RCC 7860 (cell line): ENCODE measurements around the gene VAC14.

Source experiments
- DNase-seq: peaks from one replicate; pipeline ENCODE4 v3.0.0-alpha.2; 2015; ENCODE audit warnings: low spot score
- FAIRE-seq: peaks from 2 replicates; lab custom pipeline; 2012; peaks lifted over from hg19 to GRCh38; lab: Jason Lieb, UNC

Gene VAC14

DNA sequence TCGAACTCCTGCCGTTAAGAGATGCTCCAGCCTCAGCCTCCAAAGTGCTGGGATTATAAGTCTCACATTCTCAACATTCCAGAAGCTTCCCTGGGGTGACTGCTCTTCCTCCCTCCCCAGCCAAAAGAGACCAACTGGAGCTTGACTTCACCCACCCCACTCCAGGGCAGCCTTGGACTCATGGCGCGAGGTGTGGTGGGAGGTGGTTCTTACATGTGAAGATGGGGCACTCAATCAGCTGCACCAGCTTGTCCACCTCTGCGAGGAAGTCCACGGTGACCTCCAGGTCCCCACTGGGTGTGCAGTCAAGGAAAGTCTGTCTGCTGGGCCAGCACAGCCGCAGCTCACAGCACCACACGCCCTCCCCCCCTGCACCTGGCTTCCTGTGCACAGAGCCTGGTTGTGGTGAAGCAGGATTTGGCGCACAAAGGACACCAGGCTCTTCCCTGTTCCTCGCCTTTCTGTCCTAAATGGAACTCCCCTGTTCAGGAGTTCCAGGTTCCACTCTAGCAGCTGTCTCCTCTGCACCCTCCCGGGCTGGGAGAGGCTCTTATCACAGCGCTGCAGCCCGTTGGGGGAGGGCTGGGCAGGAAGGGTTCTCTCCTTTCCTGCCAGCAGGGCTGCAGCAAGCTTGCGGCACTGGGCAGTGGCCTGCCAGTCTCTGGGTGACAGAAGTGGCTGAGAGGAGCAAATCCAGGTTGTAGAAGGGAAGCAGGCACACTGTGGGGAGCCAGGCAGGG lies 105.5 kb downstream of the VAC14 start:
- FAIRE-seq (peak; percentile 44), DNase-seq (peak; percentile 68)

- DNase-seq (no peak), FAIRE-seq (no peak)
Observed at GRCh38 chr16:70694868-70695218, 106.1 kb downstream of the VAC14 start.

GRCh38 chr16:70694088-70694867 lies 106.7 kb downstream of the VAC14 start:
- peak; percentile 96 for DNase-seq

DNA sequence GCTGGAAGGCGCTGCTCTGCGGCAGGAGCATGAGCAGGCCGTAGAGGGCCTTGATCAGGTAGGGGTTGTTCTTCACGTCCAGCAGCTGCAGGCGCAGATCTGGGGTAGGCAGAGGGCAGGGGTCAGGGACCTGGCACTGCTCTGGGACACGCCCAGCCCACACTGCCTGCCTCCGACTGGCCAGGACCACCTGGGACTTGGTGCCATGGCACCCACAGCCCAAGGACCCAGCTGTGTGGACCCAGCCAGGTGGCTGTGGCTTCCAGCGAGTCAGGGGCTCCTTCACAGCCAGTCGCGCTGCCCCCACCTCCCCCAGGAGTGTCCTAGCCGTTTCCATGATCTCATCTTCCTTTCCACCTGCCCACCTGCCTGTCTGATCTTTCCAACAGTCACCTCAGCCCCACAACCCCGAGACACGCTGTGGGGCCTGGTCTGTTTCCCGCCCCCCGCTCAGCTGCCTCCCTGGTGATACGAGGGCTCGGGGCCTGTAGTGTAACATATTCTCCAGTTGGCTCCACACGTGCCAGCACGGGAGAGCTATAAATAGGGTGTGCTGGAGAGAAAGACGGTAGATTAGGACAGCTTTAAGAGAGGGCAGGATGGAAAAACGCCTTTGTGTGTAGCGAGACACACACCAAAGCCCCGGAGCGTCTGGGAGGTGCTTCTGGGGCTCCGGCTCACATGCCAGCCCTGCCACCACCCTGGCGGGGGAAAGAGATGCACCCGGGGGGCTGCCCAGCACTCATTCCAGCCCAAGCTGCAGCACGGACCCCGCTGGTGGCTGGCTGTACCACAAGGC lies 107.9 kb downstream of the VAC14 start:
- FAIRE-seq, result no peak
- DNase-seq, result no peak

More at GRCh38 chr16:70694088-70694867, 106.7 kb downstream of the VAC14 start:
- FAIRE-seq, result peak; percentile 87

GRCh38 chr16:70692130-70692872 lies 108.7 kb downstream of the VAC14 start:
- no peak for FAIRE-seq
- no peak for DNase-seq

- no peak for DNase-seq
- FAIRE-seq, result no peak
Observed at GRCh38 chr16:70691223-70692129, 109.5 kb downstream of the VAC14 start.

DNA sequence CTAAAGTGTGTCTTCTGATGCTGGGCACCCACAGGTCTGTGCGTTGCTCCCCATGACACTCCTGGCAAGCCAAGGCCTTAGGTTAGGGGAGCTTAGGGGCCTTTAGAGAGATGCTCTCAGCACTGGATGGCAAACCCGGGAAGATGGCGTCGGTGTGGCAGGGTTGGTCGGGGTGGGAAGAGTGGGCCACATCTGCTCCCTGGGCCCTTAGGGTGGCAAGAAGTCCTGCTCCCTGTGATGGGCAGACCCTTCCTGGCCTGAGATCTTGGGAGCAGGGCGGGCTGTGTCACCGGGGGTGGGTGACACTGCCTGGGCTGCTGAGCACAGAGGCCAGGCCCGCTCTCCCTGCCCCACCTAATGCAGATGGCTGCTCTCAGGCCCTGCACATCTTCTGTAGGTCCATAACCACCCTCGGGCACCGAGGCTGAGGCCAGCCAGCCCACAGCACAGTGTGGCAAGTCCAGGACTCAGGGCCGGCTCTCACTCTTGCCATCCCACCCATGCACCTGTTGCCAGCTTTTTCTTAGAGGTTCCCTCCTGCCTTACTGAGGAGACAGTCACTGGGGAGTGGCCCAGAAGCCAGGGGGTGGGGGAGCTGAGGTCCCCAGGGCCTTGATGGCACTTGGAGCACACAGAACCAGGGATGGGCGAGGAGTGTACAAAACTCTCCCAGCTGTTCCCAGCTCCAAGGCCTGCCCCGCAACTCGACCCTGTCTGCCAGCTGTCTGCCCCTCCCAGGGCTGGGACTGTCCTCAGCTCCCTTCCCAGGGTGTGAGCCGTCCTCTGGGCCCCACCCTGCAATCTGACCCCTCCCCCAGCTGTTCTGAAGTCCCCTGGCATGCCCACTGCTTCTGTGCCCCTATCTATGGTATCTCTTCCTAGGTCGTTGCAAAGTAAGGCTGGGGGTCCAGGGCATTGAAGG lies 110.7 kb downstream of the VAC14 start:
- no peak for DNase-seq
- FAIRE-seq, result no peak

DNA sequence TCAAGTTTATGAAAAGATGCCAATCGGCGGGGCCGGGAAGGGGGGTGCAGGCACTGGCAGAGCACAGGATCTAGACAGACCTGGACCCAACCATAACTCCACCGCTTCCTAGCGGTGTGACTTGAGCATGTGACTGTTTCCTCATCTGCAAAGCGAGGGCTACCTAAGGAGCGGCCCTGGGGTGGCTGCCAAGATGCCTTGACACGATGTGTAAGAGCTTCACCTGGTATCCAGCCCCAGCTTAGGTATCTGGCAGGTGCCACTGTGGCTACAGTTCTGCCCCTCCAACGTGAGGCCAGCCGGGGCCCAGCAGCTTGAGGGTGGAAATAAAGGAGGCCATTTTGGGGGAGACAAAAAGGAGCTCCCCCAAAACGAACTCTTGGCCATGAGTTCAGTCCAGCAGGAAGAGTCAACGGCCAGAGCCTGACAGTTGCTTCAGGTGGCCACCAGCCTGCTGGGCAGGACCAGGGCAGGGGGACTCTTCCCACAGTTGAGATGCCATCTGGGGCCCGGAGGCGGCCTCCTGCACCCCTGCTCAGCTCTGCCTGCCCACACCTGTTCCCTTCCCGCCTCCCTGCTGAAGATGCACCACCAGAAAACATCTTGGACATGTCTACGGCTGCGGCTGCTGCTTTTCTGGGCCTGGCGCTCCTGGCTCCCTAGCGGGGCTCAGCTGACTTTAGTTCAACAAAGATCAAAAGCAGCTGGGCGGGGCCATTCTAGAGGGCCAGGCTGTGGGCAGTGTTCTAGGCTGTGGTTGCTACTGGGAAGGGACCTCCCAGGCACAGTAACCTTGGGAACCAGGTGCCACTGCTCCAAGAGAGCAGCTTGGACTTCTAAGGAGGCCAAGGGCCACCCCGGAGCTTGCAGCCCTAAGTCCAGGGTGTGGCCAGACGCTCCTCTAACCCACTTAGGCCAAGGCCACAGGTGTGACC lies 111.7 kb downstream of the VAC14 start:
- FAIRE-seq (no peak), DNase-seq (no peak)

DNA sequence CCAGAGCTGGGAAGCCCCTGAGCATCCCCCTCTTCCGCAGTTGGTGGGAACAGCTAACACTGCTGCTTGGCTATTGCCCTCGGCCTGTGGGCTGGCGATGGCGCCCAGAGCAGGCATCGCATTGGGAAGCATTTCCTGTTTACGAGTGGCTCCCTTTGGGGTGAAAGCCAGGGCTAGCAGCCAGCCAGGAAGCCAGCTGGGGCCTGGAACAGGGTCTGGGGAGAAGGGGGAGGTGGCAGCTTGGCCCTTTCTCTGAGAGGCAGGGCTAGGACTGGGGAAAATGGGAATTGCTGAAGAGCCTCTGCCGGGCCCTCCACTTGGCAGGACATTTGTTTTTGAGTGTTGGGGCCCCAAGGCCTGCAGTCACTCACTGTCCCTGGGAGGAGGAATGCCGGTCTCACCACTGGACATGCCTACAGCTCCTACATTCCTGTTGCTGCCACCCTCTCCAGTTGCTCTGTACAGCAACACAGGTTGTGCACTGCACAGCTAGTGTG lies 112.7 kb downstream of the VAC14 start:
- FAIRE-seq (no peak), DNase-seq (no peak)

- FAIRE-seq (no peak), DNase-seq (no peak)
Observed at GRCh38 chr16:70687671-70688245, 113.2 kb downstream of the VAC14 start.

DNA sequence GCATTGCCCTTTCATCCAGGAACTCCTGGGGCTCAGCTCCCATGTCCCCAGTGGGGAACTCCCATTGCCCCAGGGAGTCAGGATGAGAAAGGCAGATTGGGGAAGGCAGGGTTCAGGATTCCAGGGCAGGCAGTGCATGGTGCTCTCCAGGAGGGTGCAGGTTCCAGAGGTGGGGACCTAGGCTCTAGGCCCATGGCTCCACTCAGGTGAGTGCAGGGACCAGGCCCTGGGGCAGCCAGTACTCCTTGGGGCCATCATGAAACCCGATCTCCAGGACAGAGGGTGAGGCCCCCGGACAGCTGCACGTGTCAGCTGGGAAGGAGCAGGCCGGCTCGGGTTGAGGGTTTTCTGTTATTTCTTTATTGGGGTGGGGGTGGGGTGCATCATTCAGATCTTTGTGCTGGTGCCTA lies 113.9 kb downstream of the VAC14 start:
- FAIRE-seq (no peak), DNase-seq (no peak)

GRCh38 chr16:70686376-70687101 lies 114.4 kb downstream of the VAC14 start:
- no peak for DNase-seq
- no peak for FAIRE-seq

- FAIRE-seq (no peak), DNase-seq (peak; percentile 58)
Observed at GRCh38 chr16:70685938-70686375, 115.0 kb downstream of the VAC14 start, which contains the start of gene MTSS2. MTSS2 (minus strand) TSS chr16:70686053; CDS start chr16:70685791, 262 bp downstream.

- no peak for DNase-seq
- FAIRE-seq, result no peak
Observed at GRCh38 chr16:70685061-70685937, 115.7 kb downstream of the VAC14 start.
